Fibroblast of skin of left biceps (primary cell): Measurements from ENCODE around the gene TANK.

Experiments used
- DNase-seq, 2 experiments: peaks; one replicate each; pipeline ENCODE4 v3.0.0-alpha.2; 2013; ENCODE audit warnings: low read depth in 2 of 2

Gene TANK

DNA sequence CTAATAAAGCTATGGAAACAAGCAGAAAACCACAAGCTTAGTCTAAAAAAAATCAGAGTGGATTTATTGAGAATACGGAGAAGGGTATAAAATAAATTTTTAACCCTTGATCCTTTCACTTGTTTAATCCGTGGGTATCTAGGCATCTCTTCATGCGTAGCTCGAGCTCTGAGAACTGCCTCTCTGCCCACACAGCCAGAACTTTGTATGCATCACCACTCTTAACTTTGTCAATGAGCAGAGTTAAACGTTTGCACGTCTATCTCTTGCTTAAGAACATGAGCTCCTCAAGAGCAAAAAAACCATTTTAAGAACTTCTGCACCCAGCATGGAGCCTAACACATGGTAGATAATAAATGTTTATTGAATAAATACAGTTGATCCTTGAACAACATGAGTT lies 26.9 kb upstream of the TANK start:
- no peak for DNase-seq

DNA sequence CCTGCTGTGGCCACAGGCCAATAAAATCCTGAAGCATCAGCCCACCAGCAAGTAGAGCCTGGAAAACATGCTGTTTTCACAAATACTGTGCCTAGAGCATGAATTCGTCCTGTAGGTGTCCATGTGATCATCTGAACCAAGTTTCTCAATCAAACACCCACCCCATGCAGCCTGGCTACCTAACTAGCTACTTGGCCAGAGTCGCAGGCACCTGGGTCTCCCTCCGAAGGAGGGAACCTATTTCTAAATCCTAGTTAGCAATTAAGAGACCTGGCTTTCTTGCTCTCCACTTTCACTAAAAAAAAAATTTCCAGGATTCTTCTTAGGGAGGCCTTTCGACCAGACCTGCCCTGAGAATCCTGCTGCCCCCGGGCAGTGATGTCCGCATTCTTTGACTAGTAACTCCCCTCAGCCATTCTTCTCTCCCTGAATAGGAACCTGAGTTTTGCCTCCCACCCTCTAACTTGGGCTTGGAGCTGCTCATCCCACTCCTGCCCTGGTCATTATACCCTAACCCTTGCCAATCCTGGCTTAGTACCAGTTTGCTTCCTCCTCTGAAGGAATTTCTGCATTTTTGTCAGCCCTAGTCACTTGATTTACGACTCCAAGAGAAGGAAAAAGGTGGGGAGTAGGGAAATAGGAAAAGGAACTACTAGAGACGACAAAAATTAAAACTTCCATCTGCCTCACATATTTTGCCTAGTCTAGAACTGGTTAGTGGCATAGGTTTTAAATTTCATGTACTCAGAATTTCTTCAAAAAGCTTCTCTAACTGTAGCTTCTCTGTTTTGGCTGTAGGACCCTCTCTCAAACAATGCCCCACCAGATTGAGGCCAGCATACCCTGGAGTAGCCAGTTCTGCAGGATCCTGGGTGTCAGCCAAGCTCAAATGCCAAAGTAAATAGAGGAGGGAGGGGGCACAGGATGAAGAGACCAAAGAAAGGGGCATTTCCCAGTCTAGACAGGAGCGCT lies 25.4 kb upstream of the TANK start:
- DNase-seq, result no peak

DNA sequence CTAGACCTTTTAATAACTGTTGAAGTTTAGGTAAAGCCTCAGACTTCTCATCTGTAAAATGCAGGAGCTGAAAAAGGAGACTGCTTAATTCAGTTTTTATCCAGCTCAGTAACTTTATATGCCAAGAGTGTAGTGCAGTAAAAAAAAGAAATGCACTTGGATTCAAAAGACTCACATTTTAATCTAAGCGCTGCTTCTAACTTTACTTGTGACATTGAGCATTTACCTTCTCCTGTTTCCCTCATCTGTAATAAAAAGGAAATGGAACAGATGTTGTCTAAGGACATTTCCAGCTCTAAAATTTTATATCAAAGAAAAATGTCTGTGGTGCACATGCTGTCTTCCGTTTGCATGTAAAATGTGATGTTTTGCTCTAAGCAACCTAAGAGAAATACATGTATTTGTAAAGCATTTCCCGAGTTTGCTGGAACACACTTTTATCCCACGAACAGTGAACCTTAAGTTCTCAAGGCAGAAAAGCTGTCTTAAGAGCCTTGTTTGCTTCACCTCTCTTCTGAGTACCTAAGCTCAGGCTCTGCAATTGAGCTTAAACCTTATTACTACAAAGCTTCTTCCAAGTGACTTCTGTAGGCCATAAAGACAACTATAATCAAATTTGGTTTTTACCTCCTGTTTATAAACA lies 24.2 kb upstream of the TANK start:
- no peak for DNase-seq

DNA sequence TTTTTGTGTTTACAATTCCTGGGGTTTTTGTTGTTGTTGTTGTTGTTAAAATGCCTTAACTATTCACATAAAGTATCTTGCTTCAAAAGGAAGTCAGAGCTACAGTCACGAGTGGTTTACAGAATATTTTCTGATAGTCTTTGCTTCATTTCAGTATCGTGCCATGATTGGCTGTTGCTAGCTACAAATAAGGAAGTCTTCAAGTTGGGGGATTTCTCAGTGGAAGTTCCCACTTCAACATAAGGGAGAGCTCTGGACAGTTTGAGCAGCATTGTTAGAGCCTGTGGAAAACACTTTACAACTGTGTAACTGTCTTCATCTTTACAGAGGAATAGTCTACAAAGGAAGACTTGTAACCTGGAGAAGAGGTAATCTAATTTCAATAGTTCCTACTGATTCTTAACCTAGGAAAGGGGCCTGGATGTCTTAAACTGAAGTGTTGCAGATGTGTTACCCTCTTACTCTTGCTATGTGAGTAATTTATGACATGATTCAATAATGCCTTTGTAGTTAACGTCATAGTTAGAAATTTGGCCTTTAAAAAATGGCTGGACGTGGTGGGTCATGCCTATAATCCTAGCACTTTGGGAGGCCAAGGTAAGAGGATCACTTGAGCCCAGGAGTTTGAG lies 23.4 kb upstream of the TANK start:
- no peak for DNase-seq

DNA sequence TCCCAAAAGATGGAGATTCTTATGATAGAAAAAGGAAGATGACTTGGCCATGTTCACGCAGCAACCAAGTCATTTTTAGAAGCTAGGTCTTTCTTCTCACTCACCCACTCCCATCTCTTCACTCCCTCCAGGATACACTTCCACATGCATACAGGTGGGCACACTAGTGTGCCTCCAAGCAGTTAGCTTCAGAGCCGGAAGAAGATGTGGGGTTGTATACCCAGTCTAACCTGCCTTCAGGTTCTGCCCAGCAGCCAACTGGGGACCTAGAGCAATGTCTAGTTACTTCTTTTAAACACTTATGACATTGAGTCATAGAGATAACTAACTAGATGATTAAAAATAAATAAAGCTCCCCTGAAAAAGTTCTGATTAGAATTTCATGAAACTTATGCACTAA lies 21.8 kb upstream of the TANK start:
- no peak for DNase-seq

DNA sequence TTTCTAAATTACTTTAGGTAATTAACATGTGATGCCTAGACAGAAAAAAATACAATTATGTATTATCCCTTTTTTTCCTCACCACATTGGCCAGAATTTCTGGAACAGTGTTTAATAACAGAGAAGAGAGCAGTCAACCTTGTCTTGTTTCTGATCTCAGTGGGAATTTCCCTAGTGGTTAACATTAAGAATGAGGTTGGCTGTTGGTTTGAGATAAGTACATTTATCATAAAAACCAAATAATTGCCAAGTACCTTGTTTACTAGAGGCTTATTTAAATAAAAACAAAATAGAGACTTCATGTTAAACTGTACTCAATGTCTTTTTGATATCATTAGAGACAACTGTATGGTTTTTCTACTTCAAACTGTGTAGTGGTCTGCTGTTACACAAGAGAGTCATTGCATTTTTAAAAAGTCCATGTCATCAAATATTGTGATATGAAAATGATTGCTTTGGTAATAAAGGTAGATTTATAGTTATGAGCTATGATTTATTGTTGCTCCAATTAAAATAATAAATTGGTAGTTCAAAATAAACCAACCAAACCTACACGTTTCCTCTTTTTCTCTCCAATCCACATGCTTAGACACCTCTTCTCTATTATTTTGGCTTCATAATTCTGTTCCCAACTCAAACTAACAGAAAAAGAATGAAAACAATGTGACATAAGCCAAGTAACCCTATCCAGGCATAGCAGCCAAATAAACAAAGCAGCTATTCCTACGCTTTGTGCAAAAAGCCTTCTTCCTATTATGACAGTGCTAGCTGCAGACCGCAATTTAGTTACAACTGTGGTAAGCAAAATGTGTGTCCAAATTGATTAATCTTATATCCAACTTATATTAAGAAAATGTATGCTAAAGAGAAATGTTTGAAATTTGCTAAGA lies 20.9 kb upstream of the TANK start:
- DNase-seq, result no peak

DNA sequence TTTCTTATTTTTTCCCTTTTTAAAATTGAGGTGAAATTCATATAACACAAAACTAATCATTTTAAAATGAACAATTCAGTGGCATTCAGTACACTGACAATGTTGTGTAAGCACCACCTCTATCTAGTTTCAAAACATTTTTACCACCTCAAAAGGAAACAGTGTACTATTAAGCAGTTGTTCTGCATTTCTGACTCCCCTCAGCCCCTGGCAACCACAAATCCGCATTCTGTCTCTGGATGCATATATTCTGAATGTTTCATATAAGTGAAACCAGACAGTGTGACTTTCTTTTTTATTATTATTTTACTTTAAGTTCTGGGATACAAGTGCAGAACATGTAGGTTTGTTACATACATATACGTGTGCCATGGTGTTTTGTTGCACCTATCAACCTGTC lies 19.2 kb upstream of the TANK start:
- DNase-seq, result no peak

DNA sequence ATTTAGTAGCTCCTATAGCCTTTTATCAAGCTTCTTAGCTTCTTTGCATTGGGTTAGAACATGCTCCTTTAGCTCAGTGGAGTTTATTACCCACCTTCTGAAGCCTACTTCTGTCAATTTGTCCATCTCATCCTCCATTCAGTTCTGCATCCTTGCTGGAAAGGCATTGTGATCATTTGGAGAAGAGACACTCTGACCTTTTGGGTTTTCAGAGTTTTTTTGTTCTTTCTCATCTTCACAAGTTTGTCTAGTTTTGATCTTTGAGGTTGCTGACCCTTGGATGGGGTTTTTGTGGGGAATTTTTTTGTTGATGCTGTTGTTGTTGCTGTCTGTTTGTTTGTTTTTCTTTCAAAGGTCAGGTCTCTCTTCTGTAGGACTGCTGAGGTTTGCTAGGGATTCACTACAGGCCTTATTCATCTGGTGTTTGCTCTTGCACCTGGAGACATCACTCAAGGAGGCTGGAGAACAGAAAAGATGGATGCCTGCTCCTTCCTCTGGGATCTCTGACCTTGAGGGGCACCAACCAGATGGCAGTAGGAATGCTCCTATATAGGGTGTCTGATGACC lies 13.9 kb upstream of the TANK start:
- DNase-seq, result no peak

DNA sequence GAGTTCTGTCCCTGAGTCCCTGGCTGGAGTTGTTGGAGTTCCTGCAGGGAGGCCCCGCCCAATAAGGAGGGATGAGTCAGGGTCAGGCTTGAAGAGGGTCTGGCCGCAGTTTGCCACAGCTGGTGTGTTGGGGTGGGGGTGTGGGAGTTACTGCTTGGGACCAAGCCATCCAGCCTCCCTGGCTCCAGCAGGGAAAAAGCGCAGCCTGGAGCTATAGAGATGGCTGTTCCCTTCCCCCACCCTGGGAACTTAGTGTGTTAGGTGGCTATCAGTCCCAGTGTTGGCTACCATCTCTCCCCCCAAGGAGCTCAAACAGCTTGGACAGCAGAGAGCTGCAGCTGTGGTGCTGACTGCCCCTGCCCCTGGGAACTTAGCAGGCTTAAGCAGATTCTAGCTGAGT lies 13.2 kb upstream of the TANK start:
- DNase-seq, result no peak

DNA sequence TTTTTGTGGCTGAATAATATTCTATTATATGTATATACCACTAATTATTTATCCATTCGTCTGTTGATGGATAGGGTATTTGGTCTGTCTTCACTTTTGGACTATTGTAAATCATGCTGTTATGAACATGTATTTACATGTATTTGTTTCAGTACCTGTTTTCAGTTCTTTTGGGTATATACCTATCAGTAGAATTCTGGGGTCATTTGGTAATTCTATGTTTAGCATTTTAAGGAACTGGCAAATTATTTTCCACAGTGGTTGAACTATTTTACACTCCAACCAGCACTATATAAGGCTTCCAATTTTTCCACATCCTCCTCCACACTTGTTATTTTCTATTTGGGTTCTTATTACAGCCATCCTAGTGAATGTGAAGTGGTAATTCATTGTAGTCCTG lies 12.4 kb upstream of the TANK start:
- no peak for DNase-seq

DNA sequence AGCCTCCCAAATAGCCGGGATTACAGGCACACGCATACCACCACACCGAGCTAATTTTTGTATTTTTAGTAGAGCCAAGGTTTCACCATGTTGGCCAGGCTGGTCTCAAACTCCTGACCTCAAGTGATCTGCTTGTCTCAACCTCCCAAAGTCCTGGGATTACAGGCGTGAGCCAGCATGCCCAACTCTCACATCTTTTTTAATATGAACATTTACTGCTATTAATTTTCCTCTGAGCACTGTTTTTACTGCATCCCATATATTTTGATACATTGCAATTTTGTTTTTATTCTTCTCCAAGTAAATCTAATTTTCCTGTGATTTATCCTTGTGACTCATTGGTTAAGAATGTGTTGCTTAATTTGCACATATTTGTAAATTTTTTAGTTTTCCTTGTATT lies 9.5 kb upstream of the TANK start:
- DNase-seq, result no peak

DNA sequence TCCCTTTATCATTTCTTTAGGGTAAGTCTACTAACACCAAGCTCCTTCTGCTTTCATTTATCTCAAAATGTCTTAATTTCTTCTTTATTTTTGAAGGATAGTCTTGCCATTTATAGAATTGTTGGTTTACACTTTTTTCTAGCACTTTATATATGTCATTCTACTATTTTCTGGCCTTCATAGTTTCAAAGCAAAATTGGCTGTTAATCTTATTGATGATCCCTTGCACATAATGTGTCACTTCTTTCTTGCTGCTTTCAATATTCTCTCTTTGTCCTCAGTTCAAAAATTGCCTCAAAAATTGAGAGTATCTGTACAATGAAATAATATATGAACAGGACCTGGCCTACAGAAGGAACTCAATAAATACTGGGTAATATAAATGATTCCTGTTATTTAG lies 7.9 kb upstream of the TANK start:
- DNase-seq, result no peak

DNA sequence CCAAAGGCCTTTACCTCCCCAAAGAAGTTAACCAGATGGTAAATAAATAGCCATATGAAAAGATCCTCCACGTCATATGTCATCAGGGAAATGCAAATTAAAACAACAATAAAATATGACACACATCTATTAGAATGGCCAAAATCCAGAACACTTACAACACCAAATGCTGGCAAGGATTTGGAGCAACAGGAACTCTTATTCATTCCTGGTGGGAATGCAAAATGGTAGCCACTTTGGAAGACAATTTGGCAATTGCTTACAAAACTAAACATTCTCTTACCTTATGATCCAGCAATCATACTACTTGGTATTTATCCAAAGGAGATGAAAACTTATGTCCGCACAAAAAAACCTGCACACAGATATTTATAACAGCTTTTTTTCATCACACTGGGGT lies 1.3 kb upstream of the TANK start:
- no peak for DNase-seq

DNA sequence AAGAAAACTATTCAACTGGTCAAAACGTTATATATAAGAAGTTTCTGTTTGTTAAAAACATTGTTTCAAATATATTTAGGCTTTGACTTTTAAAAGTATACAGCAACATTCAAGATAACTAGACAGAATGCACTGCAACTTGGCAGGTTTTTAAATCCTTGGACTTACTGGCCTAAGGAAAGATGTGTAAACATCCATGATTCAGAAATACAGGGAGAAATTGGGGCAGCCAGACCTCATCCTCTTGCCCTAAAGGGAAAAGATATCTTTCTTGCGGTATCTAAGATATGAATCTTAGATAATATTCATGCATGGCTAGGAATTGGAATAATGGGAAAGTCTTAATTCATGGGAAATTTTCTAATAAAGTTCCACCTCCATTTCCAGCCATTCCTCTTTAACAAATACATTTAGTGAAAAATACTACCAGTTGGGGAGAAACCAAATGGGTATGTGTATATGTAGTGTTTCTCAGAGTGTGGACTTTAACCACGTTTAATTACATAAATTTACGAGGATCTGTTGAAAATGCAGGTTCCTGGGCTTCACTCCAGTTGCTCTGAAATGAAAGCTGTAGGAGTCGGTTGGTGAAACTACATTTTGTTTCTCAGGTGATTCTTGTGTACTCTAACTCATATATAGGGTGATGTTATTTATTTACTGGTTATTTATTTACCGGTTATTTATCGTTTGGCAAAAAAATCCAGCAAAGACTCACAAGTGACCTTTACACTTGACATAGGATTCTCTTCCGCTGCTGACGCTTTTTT lies 587 bp upstream of the TANK start:
- DNase-seq, result no peak

DNA sequence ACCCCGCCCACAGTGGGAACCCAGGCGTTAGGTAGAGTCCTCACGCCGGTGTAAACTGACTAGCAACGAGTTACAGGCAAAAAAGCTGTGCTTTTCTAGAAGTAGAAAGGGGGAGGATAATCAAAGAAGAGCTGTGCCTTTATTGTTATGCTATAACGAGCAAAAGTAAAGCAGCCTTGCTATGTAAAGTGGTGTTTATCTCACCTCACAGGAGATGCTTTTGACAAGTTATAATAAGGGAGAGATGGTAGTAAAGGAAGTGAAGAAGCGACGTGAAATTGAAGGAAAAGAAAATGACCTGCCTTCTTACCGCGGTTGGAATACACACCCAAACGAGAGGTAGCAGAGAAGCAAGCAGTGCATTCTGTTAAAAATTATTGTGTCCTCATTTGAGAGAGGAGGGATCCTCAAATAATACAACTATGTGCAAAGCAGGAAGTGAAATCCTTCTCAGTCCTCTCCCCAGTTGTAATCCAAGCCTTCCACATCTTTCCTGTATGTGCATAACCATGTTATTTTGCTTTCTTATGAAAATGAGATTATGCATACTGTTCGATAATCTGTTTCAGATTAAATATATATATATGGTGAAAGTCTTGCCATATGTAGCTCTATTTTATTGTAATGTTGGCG lies 962 bp downstream of the TANK start:
- DNase-seq, result no peak

DNA sequence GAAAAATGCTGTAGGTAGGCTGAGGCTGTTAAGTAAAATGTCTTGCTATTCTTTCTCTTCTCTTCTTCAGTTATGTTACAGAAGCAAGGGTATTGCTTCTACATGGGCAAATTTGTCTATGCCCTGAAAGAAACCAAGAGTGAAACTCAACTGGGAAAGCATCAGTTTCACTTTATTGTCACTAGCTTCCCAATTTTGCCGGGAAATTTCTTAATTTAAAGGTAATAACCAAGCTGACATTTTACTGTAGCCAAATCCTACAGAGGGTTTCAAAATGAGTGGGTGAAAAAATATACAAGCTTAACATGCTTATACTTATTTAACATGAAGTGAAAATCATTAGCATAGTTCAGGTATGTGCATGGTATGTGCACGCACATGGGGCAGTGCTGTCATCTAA lies 3.2 kb downstream of the TANK start:
- no peak for DNase-seq

DNA sequence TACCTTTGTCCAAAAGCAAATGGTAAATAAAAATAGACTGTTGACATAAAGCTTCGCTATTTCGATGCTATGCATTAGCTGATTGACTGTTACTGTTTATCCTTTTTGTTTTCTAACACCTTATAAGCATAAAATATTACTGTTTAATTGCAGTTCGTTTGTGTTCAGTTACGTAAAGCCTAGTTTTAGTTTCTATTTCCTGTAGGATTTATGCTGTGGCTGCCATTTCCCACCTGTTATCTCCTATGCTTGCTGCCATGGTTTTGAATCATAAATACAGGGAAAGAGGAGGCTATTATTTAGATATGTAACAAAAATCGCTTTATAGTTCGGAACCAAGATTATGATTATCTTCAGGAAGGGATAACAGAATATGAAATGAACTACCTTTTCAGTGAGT lies 3.9 kb downstream of the TANK start:
- DNase-seq, result no peak

DNA sequence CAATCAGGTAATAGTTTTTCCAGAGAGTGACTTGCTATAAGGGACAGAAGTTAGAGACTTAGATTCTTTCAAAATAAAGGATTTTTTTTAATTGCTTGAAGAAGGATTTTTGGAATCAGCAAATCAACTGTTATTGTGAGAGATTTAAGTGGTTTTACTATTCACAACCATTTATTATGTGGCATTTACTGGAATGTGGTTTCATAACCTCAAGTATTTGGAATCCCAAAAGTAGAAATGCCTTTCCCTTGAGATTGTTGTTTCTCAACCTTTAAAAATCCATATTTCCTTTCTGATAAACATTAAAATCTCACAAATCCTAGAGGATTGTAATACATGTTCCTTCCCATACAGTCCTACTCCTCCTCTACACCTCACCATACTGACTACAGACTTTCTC lies 5.0 kb downstream of the TANK start:
- DNase-seq, result peak; percentile 73 to 74

DNA sequence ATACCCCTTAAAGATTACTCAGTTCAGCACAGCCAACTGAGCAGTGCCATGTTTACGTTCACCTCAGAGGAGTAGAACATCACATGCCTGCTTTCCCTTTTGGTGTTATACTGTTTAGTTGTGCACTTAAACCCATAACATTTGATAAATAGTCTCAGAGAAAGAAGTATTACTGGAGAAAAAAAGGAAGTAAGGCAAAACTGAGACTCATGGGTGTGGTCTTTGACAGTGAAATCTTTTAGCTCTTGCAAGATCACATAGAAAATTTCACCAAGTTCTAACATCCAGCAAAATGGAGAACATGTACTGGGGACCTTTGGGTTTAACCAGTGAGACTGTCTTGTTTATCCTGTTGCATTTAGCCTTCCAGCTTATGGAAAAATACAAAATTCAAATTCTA lies 5.6 kb downstream of the TANK start:
- no peak for DNase-seq
